GM23338 (cell line): Measurements from ENCODE around the gene NKX2-3. TPM values are rescaled to one million over a fixed set of nuclear protein-coding genes. Genes with fewer than 3 reads are reported as not detected.

Experiments used
- ATAC-seq: fragments of 200-7000 bp; cut with Tn5 transposase; 3 replicates; pipeline ENCODE4 v1.9.1; 2020
- DNase-seq: peaks from one replicate; pipeline ENCODE4 v3.0.0-alpha.2; 2015; ENCODE audit warnings: low spot score
- H2AFZ ChIP-seq: fragments of 200-600 bp; sonication (generic); 2 replicates; pipeline ENCODE4 v1.8.0; 2016; ENCODE audit warnings: antibody characterized with exemption, mild to moderate bottlenecking, moderate library complexity
- H3F3A ChIP-seq: fragments of 200-600 bp; sonication (generic); replicated peaks from 2 replicates; pipeline ENCODE4 v1.8.0; 2017; ENCODE audit warnings: antibody characterized with exemption, mixed run types, low read depth
- H3K27ac ChIP-seq: fragments of 200-600 bp; sonication (generic); 2 replicates; pipeline ENCODE4 v1.6.1; 2016; ENCODE audit warnings: low read depth
- H3K27me3 ChIP-seq: fragments of 200-600 bp; sonication (generic); 2 replicates; pipeline ENCODE4 v1.8.0; 2016; ENCODE audit warnings: mild to moderate bottlenecking, mixed run types, moderate library complexity; ENCODE audit not compliant: insufficient read depth
- H3K36me3 ChIP-seq: fragments of 200-600 bp; sonication (generic); 2 replicates; pipeline ENCODE4 v1.8.0; 2016; ENCODE audit warnings: mild to moderate bottlenecking; ENCODE audit not compliant: insufficient read depth
- H3K4me1 ChIP-seq: fragments of 200-600 bp; sonication (generic); 2 replicates; pipeline ENCODE4 v1.8.0; 2016; ENCODE audit warnings: mild to moderate bottlenecking, moderate library complexity; ENCODE audit not compliant: insufficient read depth
- H3K4me2 ChIP-seq: fragments of 200-600 bp; sonication (generic); 2 replicates; pipeline ENCODE4 v1.7.1; 2017; ENCODE audit warnings: mixed run types
- H3K4me3 ChIP-seq: fragments of 200-600 bp; sonication (generic); 2 replicates; pipeline ENCODE4 v1.6.1; 2016; ENCODE audit warnings: mixed run types
- H3K79me2 ChIP-seq: fragments of 200-600 bp; sonication (generic); replicated peaks from 2 replicates; pipeline ENCODE4 v1.8.0; 2017; ENCODE audit warnings: mild to moderate bottlenecking; ENCODE audit not compliant: insufficient read depth
- H3K9me2 ChIP-seq: fragments of 200-600 bp; sonication (generic); 2 replicates; pipeline ENCODE4 v1.8.0; 2017; ENCODE audit not compliant: insufficient read depth
- H4K20me1 ChIP-seq: fragments of 200-600 bp; sonication (generic); replicated peaks from 2 replicates; pipeline ENCODE4 v1.8.0; 2017; ENCODE audit warnings: mild to moderate bottlenecking; ENCODE audit not compliant: insufficient read depth
- H3K27ac Mint-ChIP-seq: 2 replicates; pipeline ENCODE4 v1.8.0; 2020; ENCODE audit warnings: inconsistent platforms, mild to moderate bottlenecking, moderate library complexity, mixed read lengths
- H3K27me3 Mint-ChIP-seq: 3 replicates; pipeline ENCODE4 v1.8.0; 2022; ENCODE audit warnings: low read depth, mild to moderate bottlenecking, moderate library complexity, mixed read lengths, inconsistent platforms; ENCODE audit not compliant: insufficient read depth, poor library complexity
- H3K36me3 Mint-ChIP-seq: 3 replicates; pipeline ENCODE4 v1.8.0; 2021; ENCODE audit warnings: low read depth, mild to moderate bottlenecking, inconsistent platforms, moderate library complexity, mixed read lengths
- H3K4me1 Mint-ChIP-seq: 3 replicates; pipeline ENCODE4 v1.8.0; 2020; ENCODE audit warnings: mild to moderate bottlenecking, inconsistent platforms, mixed read lengths
- H3K4me3 Mint-ChIP-seq: 3 replicates; pipeline ENCODE4 v1.8.0; 2021; ENCODE audit warnings: moderate library complexity, mild to moderate bottlenecking, inconsistent platforms, mixed read lengths
- H3K9me3 Mint-ChIP-seq: 3 replicates; pipeline ENCODE4 v1.8.0; 2020; ENCODE audit warnings: moderate library complexity, mild to moderate bottlenecking, inconsistent platforms, mixed read lengths
- CREB1 ChIP-seq: fragments of 250-450 bp; sonication (Bioruptor Pico); IDR thresholded peaks from 2 replicates; pipeline ENCODE4 v1.5.0; 2020; ENCODE audit warnings: low read depth, mild to moderate bottlenecking, moderate library complexity
- ETS1 ChIP-seq: IDR thresholded peaks from 2 replicates; pipeline ENCODE4 v1.6.1; 2016; ENCODE audit warnings: antibody characterized with exemption
- EZH2 ChIP-seq: fragments of 200-600 bp; sonication (generic); IDR thresholded peaks from one replicate; pipeline ENCODE4 v1.8.0; 2017; ENCODE audit warnings: antibody characterized with exemption, mild to moderate bottlenecking, low read depth; ENCODE audit not compliant: unreplicated experiment
- JUNB ChIP-seq: IDR thresholded peaks from one replicate; pipeline ENCODE4 v1.6.1; 2016; ENCODE audit warnings: antibody characterized with exemption; ENCODE audit not compliant: unreplicated experiment
- NANOG ChIP-seq: IDR thresholded peaks from 2 replicates; pipeline ENCODE4 v1.6.1; 2016; ENCODE audit warnings: antibody characterized with exemption, borderline replicate concordance
- POLR2AphosphoS5 ChIP-seq: IDR thresholded peaks from 2 replicates; pipeline ENCODE4 v1.6.1; 2016; ENCODE audit warnings: antibody characterized with exemption, low read depth
- REST ChIP-seq: IDR thresholded peaks from one replicate; pipeline ENCODE4 v1.6.1; 2018; ENCODE audit warnings: antibody characterized with exemption; ENCODE audit not compliant: unreplicated experiment
- STAT1 ChIP-seq: IDR thresholded peaks from one replicate; pipeline ENCODE4 v1.6.1; 2016; ENCODE audit warnings: antibody characterized with exemption; ENCODE audit not compliant: unreplicated experiment
- ZNF114 ChIP-seq: fragments of 250-450 bp; sonication (Bioruptor Pico); IDR thresholded peaks from 2 replicates; pipeline ENCODE4 v1.5.0; 2020; ENCODE audit warnings: mild to moderate bottlenecking, moderate library complexity
- ZNF331 ChIP-seq: fragments of 250-450 bp; sonication (Bioruptor Pico); IDR thresholded peaks from 2 replicates; pipeline ENCODE4 v1.5.0; 2020; ENCODE audit warnings: low read depth, mild to moderate bottlenecking, moderate library complexity
- ZNF462 ChIP-seq: fragments of 250-450 bp; sonication (Bioruptor Pico); IDR thresholded peaks from 2 replicates; pipeline ENCODE4 v1.5.0; 2020; ENCODE audit warnings: mild to moderate bottlenecking, moderate library complexity
- polyA plus RNA-seq: library from polyadenylated mRNA; unstranded; fragments of >200 nt; fragmentation: Nextera tagmentation; extraction: Ambion mirVana; gene quantifications from 2 replicates; pipeline ENCODE4 v1.2.1, GENCODE V29; 2016
- total RNA-seq: library from RNA; depleted of rRNA; stranded (reverse); fragments of >200 nt; shearing (Covaris generic); gene quantifications from 2 replicates; pipeline ENCODE4 v1.2.3, GENCODE V29; 2014

Gene NKX2-3
- total and polyA plus RNA-seq, 2 experiments from 2014 or later = not detected

GRCh38 chr10:99507265-99507664 is 25.5 kb upstream of the NKX2-3 start:
- Histone ChIP-seq H3K27ac (no peak overlapping the region), H2AFZ (no peak overlapping the region), H3K4me1 (no peaks in the 10 kb centered on the region), H3K27me3 (peaks cover 19% of the 10 kb centered on the region), H3K79me2 (no peaks in the 10 kb centered on the region), H3K36me3 (no peaks in the 10 kb centered on the region), H3K4me3 (no peak overlapping the region), H3K4me2 (no peak overlapping the region), H3F3A (no peaks in the 10 kb centered on the region), H3K9me2 (no peaks in the 10 kb centered on the region), H4K20me1 (no peaks in the 10 kb centered on the region)
- no peak for ATAC-seq
- no peak for TF ChIP-seq ETS1
- Mint-ChIP-seq H3K9me3 (no peaks in the 10 kb centered on the region), H3K27ac (no peak overlapping the region), H3K4me1 (no peaks in the 10 kb centered on the region), H3K4me3 (no peak overlapping the region), H3K27me3 (peaks cover 9% of the 10 kb centered on the region), H3K36me3 (no peaks in the 10 kb centered on the region)
- no peak for DNase-seq

GRCh38 chr10:99513061-99513460 is 19.7 kb upstream of the NKX2-3 start:
- H3F3A ChIP-seq = no peaks in the 10 kb centered on the region
- H3K4me3 Mint-ChIP-seq = no peak overlapping the region
- no peaks in the 10 kb centered on the region for H3K79me2 ChIP-seq
- no peak for ATAC-seq
- H2AFZ ChIP-seq = no peak overlapping the region
- no peaks in the 10 kb centered on the region for H3K9me3 Mint-ChIP-seq
- H3K4me1 Mint-ChIP-seq = no peaks in the 10 kb centered on the region
- no peaks in the 10 kb centered on the region for H3K9me2 ChIP-seq
- no peak overlapping the region for H3K4me3 ChIP-seq
- H3K36me3 Mint-ChIP-seq = no peaks in the 10 kb centered on the region
- H3K4me1 ChIP-seq = no peaks in the 10 kb centered on the region
- no peaks in the 10 kb centered on the region for H3K36me3 ChIP-seq
- DNase-seq = no peak
- H3K4me2 ChIP-seq = no peak overlapping the region
- H4K20me1 ChIP-seq = 0 out of 2 replicates have a peak, but pooled peaks cover 3% of the 10 kb centered on the region
- no peak overlapping the region for H3K27ac ChIP-seq
- no peak overlapping the region for H3K27ac Mint-ChIP-seq
- peaks cover 68% of the 10 kb centered on the region for H3K27me3 ChIP-seq
- H3K27me3 Mint-ChIP-seq = peaks cover 38% of the 10 kb centered on the region
- TF ChIP-seq JUNB = no peak
- TF ChIP-seq REST = no peak
- TF ChIP-seq EZH2 = no peak
- no peak for TF ChIP-seq STAT1
- no peak for TF ChIP-seq ETS1
- TF ChIP-seq ZNF114 (CRISPR knock-in tag) = no peak
- TF ChIP-seq CREB1 (CRISPR knock-in tag) = no peak
- no peak for TF ChIP-seq POLR2AphosphoS5
- TF ChIP-seq NANOG = no peak
- no peak for TF ChIP-seq ZNF462 (CRISPR knock-in tag)
- TF ChIP-seq ZNF331 (CRISPR knock-in tag) = no peak
